Measurements from ENCODE around the gene PRKCQ.

Gene PRKCQ

DNA sequence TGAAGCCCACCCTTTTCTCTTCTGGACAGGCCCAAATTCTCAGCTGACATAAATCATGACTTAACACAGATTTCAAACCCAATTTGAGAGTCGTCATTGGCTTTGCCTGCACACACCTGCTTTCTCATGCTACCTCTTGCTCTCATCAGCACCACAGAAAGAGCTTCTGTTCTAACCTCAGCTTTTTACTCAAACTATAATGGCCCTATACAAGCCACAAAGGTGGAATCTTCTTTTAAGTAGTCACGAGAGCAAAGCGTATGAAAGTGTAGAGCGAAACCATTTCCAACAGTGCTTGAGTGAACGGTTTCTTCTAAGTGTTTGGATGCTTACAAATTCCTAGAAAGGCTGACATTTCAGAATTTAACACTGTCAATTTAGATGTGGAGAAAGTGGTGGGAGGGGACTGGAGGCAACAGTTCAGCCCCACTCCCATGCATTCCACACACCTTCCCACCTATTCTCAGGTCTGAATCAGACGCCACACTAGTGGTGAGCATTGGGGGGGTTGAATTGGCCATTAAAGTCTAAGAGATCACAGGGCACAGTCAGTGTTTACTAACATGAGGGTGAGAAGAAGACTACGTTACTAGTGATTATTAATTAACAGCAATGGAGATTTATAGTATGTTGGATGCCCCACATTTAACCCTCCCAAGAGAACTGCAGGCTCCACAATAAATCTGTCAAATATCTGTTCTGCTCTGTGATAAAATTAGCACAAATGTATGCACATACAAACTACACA is 114.0 kb downstream of the PRKCQ start:
- no peaks in the 10 kb centered on the region for H3K79me2 ChIP-seq (ENCODE audit: insufficient read depth, low read length)
- H3K4me2 ChIP-seq (ENCODE audit: insufficient read depth, low read length) = no peak overlapping the region
- TF ChIP-seq EZH2 (IDR thresholded peaks at IDR 0.05; ENCODE audit: borderline replicate concordance, low read depth, low read length, severe bottlenecking) = no peak
- TF ChIP-seq, protein P1, sequence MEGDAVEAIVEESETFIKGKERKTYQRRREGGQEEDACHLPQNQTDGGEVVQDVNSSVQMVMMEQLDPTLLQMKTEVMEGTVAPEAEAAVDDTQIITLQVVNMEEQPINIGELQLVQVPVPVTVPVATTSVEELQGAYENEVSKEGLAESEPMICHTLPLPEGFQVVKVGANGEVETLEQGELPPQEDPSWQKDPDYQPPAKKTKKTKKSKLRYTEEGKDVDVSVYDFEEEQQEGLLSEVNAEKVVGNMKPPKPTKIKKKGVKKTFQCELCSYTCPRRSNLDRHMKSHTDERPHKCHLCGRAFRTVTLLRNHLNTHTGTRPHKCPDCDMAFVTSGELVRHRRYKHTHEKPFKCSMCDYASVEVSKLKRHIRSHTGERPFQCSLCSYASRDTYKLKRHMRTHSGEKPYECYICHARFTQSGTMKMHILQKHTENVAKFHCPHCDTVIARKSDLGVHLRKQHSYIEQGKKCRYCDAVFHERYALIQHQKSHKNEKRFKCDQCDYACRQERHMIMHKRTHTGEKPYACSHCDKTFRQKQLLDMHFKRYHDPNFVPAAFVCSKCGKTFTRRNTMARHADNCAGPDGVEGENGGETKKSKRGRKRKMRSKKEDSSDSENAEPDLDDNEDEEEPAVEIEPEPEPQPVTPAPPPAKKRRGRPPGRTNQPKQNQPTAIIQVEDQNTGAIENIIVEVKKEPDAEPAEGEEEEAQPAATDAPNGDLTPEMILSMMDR (IDR thresholded peaks at IDR 0.05; ENCODE audit: borderline replicate concordance, extremely low read depth, low read length, poor library complexity, severe bottlenecking) = no peak
- no peak overlapping the region for H3K27ac ChIP-seq (ENCODE audit: low read length)
- no peaks in the 10 kb centered on the region for H3K27me3 ChIP-seq (ENCODE audit: insufficient read depth, low read length, poor library complexity)
- no peak overlapping the region for H2AFZ ChIP-seq (ENCODE audit: low read depth, low read length)
- no peaks in the 10 kb centered on the region for H4K20me1 ChIP-seq (ENCODE audit: insufficient read depth, low read length)
- H3K9me3 ChIP-seq (ENCODE audit: insufficient read depth, low read length, severe bottlenecking) = no peaks in the 10 kb centered on the region
- ATAC-seq (ENCODE audit: insufficient read depth, low read depth) (no peak), DNase-seq (no peak)
- no peak overlapping the region for H3K4me3 ChIP-seq (ENCODE audit: low read depth in 1 of 2, low read length in 2 of 2)
- no peak overlapping the region for H3K9ac ChIP-seq (ENCODE audit: low read depth, low read length)
- H3K36me3 ChIP-seq (ENCODE audit: insufficient read depth, low read length) = peaks cover 80% of the 10 kb centered on the region
- no peaks in the 10 kb centered on the region for H3K4me1 ChIP-seq (ENCODE audit: insufficient read depth, low read length)

DNA sequence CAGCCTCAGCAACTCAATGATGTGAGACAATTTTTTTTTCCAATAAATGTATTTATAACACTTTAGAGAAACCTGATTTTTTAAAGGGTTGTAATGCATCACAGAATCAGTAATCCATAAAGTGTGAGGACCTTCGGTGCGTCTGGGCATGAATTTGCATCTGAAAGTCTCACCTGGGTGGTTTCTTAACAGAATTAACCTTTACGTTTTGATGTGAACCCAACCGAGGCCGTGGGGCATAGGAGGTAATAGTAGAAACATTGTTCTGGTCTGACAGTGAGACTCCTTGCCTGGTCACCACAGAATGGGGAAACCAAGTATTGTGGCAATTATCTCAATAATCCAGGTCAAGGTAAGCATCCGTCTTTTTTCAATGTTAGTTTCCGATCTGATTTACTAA is 114.6 kb downstream of the PRKCQ start:
- no peaks in the 10 kb centered on the region for H3K79me2 ChIP-seq (ENCODE audit: insufficient read depth, low read length)
- H3K4me3 ChIP-seq (ENCODE audit: low read depth in 1 of 2, low read length in 2 of 2) = no peak overlapping the region
- H3K9me3 ChIP-seq (ENCODE audit: insufficient read depth, low read length, severe bottlenecking) = no peaks in the 10 kb centered on the region
- no peak for TF ChIP-seq EZH2 (IDR thresholded peaks at IDR 0.05; ENCODE audit: borderline replicate concordance, low read depth, low read length, severe bottlenecking)
- TF ChIP-seq, protein P1 (IDR thresholded peaks at IDR 0.05; ENCODE audit: borderline replicate concordance, extremely low read depth, low read length, poor library complexity, severe bottlenecking) = no peak
- no peak overlapping the region for H3K4me2 ChIP-seq (ENCODE audit: insufficient read depth, low read length)
- H3K27ac ChIP-seq (ENCODE audit: low read length) = no peak overlapping the region
- ATAC-seq (ENCODE audit: insufficient read depth, low read depth) (no peak), DNase-seq (no peak)
- no peak overlapping the region for H2AFZ ChIP-seq (ENCODE audit: low read depth, low read length)
- H3K27me3 ChIP-seq (ENCODE audit: insufficient read depth, low read length, poor library complexity) = no peaks in the 10 kb centered on the region
- H4K20me1 ChIP-seq (ENCODE audit: insufficient read depth, low read length) = no peaks in the 10 kb centered on the region
- H3K4me1 ChIP-seq (ENCODE audit: insufficient read depth, low read length) = no peaks in the 10 kb centered on the region
- no peak overlapping the region for H3K9ac ChIP-seq (ENCODE audit: low read depth, low read length)
- H3K36me3 ChIP-seq (ENCODE audit: insufficient read depth, low read length) = peaks cover 81% of the 10 kb centered on the region

DNA sequence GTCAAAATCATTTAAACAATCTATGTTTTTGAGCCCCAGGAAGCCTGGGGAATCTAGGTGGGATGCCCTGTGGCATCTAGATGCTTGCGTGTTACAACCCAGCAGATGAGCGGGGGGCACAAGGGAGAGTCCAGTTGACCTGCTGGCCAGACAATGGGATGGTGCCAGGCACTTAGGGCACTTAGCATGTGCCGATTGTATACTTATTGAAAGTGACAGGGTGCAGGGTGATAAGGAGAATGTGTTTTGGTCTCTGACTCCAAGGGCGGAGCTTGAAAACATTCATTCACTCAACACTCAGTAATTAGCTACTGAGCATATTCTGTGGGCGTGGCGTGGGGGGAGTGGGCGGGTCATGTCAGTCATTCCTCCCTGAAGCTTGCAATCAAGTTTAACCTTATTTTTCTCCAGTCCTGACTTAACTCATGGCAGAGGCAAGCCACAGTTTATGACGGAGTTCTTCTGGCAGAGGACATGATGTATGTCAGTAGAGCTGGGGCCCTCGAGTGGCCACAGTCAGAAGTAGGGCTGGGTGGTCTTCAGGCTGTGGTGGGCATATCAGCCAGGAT is 115.1 kb downstream of the PRKCQ start:
- H3K36me3 ChIP-seq (ENCODE audit: insufficient read depth, low read length) = peaks cover 81% of the 10 kb centered on the region
- H3K9ac ChIP-seq (ENCODE audit: low read depth, low read length) = no peak overlapping the region
- H2AFZ ChIP-seq (ENCODE audit: low read depth, low read length) = no peak overlapping the region
- no peaks in the 10 kb centered on the region for H3K27me3 ChIP-seq (ENCODE audit: insufficient read depth, low read length, poor library complexity)
- no peak for TF ChIP-seq EZH2 (IDR thresholded peaks at IDR 0.05; ENCODE audit: borderline replicate concordance, low read depth, low read length, severe bottlenecking)
- TF ChIP-seq, protein P1 (IDR thresholded peaks at IDR 0.05; ENCODE audit: borderline replicate concordance, extremely low read depth, low read length, poor library complexity, severe bottlenecking) = no peak
- H3K79me2 ChIP-seq (ENCODE audit: insufficient read depth, low read length) = no peaks in the 10 kb centered on the region
- DNase-seq (no peak), ATAC-seq (ENCODE audit: insufficient read depth, low read depth) (no peak)
- no peak overlapping the region for H3K4me3 ChIP-seq (ENCODE audit: low read depth in 1 of 2, low read length in 2 of 2)
- no peaks in the 10 kb centered on the region for H3K9me3 ChIP-seq (ENCODE audit: insufficient read depth, low read length, severe bottlenecking)
- no peaks in the 10 kb centered on the region for H3K4me1 ChIP-seq (ENCODE audit: insufficient read depth, low read length)
- no peaks in the 10 kb centered on the region for H4K20me1 ChIP-seq (ENCODE audit: insufficient read depth, low read length)
- no peak overlapping the region for H3K4me2 ChIP-seq (ENCODE audit: insufficient read depth, low read length)
- no peak overlapping the region for H3K27ac ChIP-seq (ENCODE audit: low read length)
